Glomerular endothelial cell (primary cell): ENCODE results near the gene PRODH. TPM values are rescaled to one million over a fixed set of nuclear protein-coding genes. Genes with fewer than 3 reads are reported as not detected.
"Not testable (repeated sequence)": the region's sequence is repeated elsewhere in the genome, so short reads cannot be mapped to it uniquely, and the experiment has no call there.

Source experiments
- DNase-seq: peaks from one replicate; pipeline ENCODE4 v3.0.0-alpha.2; 2011; ENCODE audit warnings: low read depth, low spot score; ENCODE audit errors: extremely low read depth
- total RNA-seq: library from RNA; depleted of rRNA; stranded (reverse); fragments of >200 nt; gene quantifications from 2 replicates; pipeline ENCODE4 v1.2.3, GENCODE V29; 2015

PRODH gene
- total RNA-seq, 1 donor from 2014 or later = not detected

GRCh38 chr22:18955696-18956095 is 19.6 kb upstream of the PRODH start:
- no peak for DNase-seq

- no peak for DNase-seq
Observed at GRCh38 chr22:18954990-18955571, 19.0 kb upstream of the PRODH start.

- not testable (repeated sequence) for DNase-seq
Observed at GRCh38 chr22:18954303-18954989, 18.4 kb upstream of the PRODH start.

GRCh38 chr22:18953128-18953527 is 17.0 kb upstream of the PRODH start:
- not testable (repeated sequence) for DNase-seq

GRCh38 chr22:18952022-18952421 is 15.9 kb upstream of the PRODH start:
- no peak for DNase-seq

- DNase-seq = no peak
Observed at GRCh38 chr22:18950141-18950540, 14.0 kb upstream of the PRODH start.

- no peak for DNase-seq
Observed at GRCh38 chr22:18947905-18948304, 11.8 kb upstream of the PRODH start.

- DNase-seq = not testable (repeated sequence)
Observed at GRCh38 chr22:18947105-18947504, 11.0 kb upstream of the PRODH start.

- not testable (repeated sequence) for DNase-seq
Observed at GRCh38 chr22:18938691-18939090, 2.6 kb upstream of the PRODH start.

- not testable (repeated sequence) for DNase-seq
Observed at GRCh38 chr22:18934688-18935087, 1.4 kb downstream of the PRODH start.

- DNase-seq = no peak
Observed at GRCh38 chr22:18933914-18934313, 2.2 kb downstream of the PRODH start.

GRCh38 chr22:18931905-18932652 is 4.0 kb downstream of the PRODH start:
- DNase-seq = no peak

- no peak for DNase-seq
Observed at GRCh38 chr22:18929459-18929858, 6.6 kb downstream of the PRODH start.

GRCh38 chr22:18927573-18927972 is 8.5 kb downstream of the PRODH start:
- no peak for DNase-seq

- no peak for DNase-seq
Observed at GRCh38 chr22:18927020-18927419, 9.1 kb downstream of the PRODH start.

GRCh38 chr22:18925368-18926064 is 10.6 kb downstream of the PRODH start:
- DNase-seq = no peak

- DNase-seq = not testable (repeated sequence)
Observed at GRCh38 chr22:18920257-18920902, 15.7 kb downstream of the PRODH start.

- DNase-seq = not testable (repeated sequence)
Observed at GRCh38 chr22:18917818-18918217, 18.3 kb downstream of the PRODH start.

GRCh38 chr22:18915550-18915949 is 20.5 kb downstream of the PRODH start:
- DNase-seq = not testable (repeated sequence)

- not testable (repeated sequence) for DNase-seq
Observed at GRCh38 chr22:18914558-18914957, 21.5 kb downstream of the PRODH start.
